NOMO-1 treated with DMSO at 0.1 percent for 48 hours (cell line): ENCODE measurements around the gene RGL2.
"Not testable (repeated sequence)": the region's sequence is repeated elsewhere in the genome, so short reads cannot be mapped to it uniquely, and the experiment has no call there.

ENCODE experiments used
- DNase-seq: peaks from one replicate; lab custom pipeline; 2025; ENCODE audit not compliant: unreplicated experiment; lab: John Stamatoyannopoulos, UW

The RGL2 gene

DNA sequence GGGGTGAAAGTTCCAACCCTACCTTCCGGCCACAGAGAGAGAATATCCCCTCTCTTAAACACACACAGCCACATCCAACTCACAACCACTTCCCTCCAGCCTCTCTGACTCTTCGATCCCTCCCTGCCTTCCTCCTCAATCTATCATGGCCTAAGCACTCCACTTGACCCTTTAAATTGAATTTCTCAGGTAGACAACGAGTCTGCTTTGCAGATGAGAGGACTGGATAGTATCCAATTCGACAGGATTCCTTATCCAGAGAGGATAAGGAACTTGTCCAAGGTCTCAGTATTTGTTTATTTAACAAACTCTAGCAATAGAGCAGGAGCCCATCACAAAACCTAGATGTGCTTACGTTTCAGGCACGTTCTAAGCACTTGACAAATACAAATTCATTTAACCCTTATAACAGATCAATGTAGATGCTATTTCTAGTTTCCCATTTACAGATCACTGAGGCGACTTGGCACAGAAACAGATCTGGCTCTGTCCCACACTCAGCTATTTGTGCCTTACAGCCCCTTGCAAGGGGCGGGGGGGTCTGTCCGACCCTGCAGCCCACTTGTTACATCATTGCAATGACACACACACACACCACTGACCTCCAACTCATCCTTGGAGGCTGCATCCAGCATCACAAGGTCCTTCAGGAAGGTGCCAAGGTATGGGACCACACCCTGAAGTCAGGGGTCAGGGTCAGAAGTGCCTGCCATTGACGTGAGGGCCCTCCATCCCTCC, 4.5 kb downstream of the RGL2 start:
- DNase-seq, result no peak

GRCh38 chr6:33292996-33293682, 5.6 kb downstream of the RGL2 start:
- no peak for DNase-seq

DNA sequence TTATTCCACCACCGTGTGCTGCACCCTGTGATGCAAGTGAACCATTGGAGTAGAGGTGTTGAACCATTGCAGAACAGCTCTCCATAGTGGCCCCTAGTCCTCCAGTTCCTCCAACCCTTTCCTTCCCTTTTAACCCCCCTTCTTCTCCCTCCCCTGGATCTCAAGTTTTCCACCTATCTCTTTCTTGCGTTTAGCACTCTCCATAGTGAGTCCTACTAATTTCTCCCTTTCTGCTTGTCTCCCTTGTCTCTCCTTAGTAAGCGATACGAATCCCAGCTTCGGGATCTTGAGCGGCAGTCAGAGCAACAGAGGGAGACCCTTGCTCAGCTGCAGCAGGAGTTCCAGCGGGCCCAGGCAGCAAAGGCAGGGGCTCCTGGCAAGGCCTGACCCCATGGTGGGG, 8.3 kb downstream of the RGL2 start:
- no peak for DNase-seq

DNA sequence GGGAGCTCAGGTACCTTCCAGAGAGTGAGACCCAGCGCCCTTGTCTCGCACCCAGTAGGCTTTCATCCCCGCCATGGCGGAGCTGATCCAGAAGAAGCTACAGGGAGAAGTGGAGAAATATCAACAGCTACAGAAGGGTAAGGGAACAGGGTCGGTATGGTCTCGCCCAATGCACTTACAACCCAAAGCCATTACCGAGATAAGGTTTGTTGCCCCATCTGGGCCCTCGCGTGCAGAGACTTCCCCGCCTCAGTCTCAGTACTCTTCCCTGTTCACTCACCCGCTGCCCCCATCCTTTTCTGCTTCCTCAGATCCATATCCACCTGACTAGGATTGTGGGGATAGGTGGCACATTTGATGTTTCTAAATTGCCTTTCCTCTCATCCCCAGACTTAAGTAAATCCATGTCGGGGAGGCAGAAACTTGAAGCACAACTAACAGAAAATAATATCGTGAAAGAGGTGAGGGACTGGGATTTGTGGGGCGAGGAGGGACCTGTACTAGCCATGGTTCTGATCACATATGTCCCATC, 8.9 kb downstream of the RGL2 start:
- DNase-seq, result peak; percentile 28

GRCh38 chr6:33288921-33289783, 9.6 kb downstream of the RGL2 start, which contains the start of the genes PFDN6 and WDR46:
PFDN6 (plus strand) TSS chr6:33289601; CDS start chr6:33289857, 256 bp downstream.
WDR46 (minus strand) TSS chr6:33289239; CDS start chr6:33289170, 69 bp downstream.
- peak; percentile 96 for DNase-seq

DNA sequence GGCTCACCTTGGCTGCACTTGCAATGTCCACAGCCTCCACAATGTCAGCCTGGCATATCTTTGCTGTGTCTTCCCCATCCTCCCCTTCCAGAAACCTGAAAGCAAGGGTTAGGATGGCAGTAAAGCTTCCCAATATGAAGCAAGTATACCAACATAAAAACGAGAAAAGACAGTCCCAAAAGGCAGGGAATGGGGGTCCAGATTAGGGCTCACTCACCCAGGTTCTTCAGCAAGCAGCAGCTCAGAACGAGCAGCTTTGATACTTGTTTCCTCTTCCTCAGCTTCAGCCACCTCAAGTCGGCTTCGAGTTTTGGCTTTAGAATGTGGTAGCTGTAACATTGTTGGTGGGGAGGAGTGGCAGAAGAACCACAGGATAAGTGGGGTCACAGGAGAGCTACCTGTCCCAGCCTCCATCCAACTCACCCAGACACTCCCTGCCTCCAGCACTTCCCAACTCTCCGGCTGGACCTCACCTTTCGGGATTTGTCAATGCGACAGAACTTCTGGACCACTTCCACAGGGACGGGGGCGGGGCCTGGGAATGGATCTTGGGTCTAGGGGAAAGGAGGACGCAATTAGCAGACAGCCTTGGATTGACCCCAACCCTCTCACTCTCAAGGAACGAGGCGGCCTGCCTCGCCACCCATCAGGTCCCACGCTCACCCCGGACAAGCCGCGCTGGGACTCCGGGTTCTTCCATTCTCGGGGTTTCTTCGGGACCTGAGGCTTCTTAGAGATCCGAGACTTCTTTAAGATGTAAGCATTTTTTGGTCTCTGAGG, 10.4 kb downstream of the RGL2 start:
- no peak for DNase-seq

GRCh38 chr6:33286946-33287914, 11.5 kb downstream of the RGL2 start:
- DNase-seq, result no peak

- DNase-seq, result not testable (repeated sequence)
Observed at GRCh38 chr6:33285214-33285613, 13.5 kb downstream of the RGL2 start.

GRCh38 chr6:33280539-33280938, 18.2 kb downstream of the RGL2 start:
- no peak for DNase-seq

- no peak for DNase-seq
Observed at GRCh38 chr6:33279971-33280511, 18.7 kb downstream of the RGL2 start.

DNA sequence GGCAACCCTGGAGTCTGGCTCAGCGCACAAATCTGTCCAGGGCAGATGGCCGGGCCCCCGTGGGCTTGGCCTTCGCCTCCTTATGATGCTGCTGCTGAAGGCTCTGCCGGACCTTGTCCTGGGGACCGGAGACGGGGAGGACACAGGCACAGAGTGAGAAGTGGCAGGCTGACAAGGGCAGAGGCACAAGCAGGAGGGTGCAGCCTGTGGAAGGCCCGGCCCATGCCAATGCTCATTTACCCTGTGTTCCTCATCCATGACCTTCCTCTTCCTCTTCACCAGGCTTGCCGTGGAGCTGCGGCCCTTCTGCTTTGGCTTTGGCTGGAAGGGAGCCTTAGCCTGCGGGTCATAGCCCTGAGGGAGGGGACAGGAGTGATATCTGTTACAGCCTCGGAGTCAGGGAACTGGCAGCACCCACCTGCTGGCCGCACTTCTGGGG, 19.5 kb downstream of the RGL2 start:
- no peak for DNase-seq

DNA sequence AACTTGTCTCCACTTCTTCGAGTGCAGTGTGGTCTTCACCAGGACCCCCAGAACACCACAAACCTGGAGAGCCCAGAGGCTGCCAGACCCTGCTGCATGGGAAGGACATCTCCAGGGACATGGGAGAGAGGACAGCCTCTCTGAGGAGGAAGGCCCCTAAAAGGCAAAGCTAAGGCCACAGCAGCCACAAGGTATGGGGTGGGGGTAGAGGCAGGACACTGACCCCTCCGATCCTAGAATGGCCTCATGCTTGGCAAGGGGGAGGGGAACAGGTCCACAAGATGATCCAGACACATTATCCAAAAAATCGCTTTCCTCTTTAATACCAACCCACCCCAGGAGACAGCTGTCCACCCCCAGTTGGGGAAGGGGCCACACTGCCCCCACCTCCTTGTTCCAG, 19.9 kb downstream of the RGL2 start:
- no peak for DNase-seq

DNA sequence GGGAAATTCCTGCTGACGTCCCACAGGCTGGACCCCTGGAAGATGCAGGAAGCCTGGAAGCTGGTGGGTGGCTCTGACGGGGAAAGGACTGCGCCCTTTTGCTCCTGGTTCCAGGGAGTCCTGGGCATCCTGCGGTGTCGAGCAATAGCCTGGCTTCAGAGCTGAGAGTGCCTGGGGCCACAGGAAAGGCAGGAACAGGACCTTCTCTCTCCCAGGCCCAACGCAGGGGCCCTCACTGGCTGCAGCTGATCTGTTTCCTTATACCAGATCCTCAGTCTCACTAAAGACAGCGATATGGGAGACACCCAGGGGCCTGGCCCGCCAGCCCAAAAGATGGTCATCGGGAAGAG, 20.4 kb downstream of the RGL2 start:
- no peak for DNase-seq

DNA sequence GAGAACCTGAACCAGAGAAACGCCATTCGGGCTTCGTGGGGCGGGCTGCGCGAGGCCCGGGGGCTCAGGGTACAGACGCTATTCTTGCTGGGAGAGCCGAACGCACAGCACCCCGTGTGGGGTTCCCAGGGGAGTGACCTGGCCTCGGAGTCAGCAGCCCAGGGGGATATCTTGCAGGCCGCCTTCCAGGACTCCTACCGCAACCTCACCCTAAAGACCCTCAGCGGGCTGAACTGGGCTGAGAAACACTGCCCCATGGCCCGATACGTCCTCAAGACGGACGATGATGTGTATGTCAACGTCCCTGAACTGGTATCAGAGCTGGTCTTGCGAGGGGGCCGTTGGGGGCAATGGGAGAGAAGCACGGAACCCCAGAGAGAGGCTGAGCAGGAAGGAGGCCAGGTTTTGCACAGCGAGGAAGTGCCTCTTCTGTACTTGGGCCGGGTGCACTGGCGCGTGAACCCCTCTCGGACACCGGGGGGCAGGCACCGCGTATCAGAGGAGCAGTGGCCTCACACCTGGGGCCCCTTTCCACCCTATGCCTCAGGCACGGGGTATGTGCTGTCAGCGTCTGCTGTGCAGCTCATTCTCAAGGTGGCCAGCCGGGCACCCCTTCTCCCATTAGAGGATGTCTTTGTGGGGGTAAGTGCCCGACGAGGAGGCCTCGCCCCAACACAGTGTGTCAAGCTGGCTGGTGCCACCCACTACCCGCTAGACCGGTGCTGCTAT, 20.9 kb downstream of the RGL2 start:
- no peak for DNase-seq

DNA sequence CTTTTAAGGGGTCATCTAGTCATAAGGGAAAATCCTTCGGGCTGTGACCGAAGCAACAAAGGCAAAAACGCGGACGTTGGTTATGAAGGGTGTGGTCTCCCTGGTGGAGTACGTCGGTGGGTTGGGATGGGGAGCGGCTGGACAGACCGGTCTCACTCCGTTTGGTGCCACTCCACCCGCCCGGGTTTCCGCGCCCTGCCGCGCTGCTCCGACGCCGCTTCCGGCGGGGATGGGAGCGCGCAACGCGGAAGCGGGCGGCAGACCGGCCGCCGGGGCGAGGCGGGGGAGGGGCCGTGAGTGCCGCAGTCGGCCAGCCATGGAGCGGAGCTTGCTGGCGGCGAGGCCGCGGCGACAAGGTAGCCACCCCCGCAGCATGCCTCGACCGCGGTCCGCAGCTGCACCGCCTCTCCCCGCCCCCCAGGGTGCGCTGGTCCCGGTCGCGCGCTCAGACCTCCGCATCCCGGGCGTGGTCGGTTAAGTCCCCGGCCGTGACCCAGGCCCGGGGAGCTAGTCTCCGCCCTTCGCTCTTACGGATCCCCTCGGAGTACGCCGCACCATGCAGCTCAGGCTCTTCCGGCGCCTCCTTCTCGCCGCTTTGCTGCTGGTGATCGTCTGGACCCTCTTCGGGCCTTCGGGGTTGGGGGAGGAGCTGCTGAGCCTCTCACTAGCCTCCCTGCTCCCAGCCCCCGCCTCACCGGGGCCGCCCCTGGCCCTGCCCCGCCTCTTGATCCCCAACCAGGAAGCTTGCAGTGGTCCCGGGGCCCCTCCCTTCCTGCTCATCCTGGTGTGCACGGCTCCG, 21.7 kb downstream of the RGL2 start, which contains the start of gene B3GALT4:
Gene B3GALT4, plus strand, starts transcription at position 260 of the 799 bp plus-strand sequence. Its CDS starts 297 bp downstream, at position 557.
- peak; percentile 63 for DNase-seq

DNA sequence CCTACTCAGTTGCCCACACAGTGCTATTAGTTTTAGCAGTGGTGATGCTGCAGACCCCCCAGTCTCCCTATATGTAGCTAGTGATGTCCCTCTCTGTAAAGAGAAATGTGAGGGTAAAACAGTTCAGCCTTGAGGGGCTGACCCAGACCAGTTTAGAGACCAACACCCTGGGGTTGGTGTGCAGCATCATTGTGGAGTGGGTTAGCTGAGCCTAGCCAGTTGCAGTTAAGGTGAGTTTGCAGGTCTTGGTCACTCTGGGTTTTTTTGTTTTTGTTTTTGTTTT, 22.2 kb downstream of the RGL2 start:
- no peak for DNase-seq

GRCh38 chr6:33275795-33276580, 22.8 kb downstream of the RGL2 start:
- not testable (repeated sequence) for DNase-seq
